Measurements from ENCODE around the gene PLA2R1.

- TF ChIP-seq CTCF (IDR thresholded peaks at IDR 0.05): no peak
- no peak for TF ChIP-seq POLR2A (IDR thresholded peaks at IDR 0.05)
Observed at GRCh38 chr2:159892990-159893810, 169.2 kb downstream of the PLA2R1 start.
